Stomach (tissue), 9 donors: ENCODE measurements around the gene CCNG2. TPM values are rescaled to one million over a fixed set of nuclear protein-coding genes. Genes with fewer than 3 reads are reported as not detected.

Experiments used
- DNase-seq, 2 donors: peaks; one replicate each; pipeline versions ENCODE4 v3.0.0 to v3.0.0-alpha.2; 2013 to 2019
- H3K27ac ChIP-seq, 5 donors: fragments of 200-600 bp in 4 of 5; sonication (generic) in 4 of 5; one replicate each; pipeline ENCODE4 v1.5.1; 2013 to 2019; ENCODE audit warnings: mild to moderate bottlenecking in 1 of 5, moderate library complexity in 1 of 5
- H3K27me3 ChIP-seq, 3 donors: fragments of 200-600 bp; sonication (generic); one replicate each; pipeline ENCODE4 v1.5.1; 2017 to 2019; ENCODE audit warnings: mixed run types in 1 of 3
- H3K36me3 ChIP-seq, 4 donors: fragments of 200-600 bp; sonication (generic); 1 replicate in 3 of 4; 2 replicates in 1 of 4; pipeline ENCODE4 v1.5.1; 2016 to 2019
- H3K4me1 ChIP-seq, 4 donors: fragments of 200-600 bp; sonication (generic); one replicate each; pipeline ENCODE4 v1.5.1; 2016 to 2019
- H3K4me3 ChIP-seq, 4 donors: fragments of 200-600 bp; sonication (generic) in 3 of 4; one replicate each; pipeline ENCODE4 v1.5.1; 2016 to 2019; ENCODE audit warnings: mild to moderate bottlenecking in 1 of 4
- H3K9me3 ChIP-seq, 4 donors: fragments of 200-600 bp; sonication (generic); one replicate each; pipeline ENCODE4 v1.5.1; 2016 to 2019
- CTCF ChIP-seq, 7 experiments: fragments of 450-650 bp in 4 of 7; fragments of 200-600 bp in 3 of 7; sonication (generic) in 3 of 7; IDR thresholded peaks; one replicate each; pipeline ENCODE4 v1.5.1; 2016 to 2019; ENCODE audit warnings: antibody characterized with exemption in 7 of 7, control low read depth in 2 of 7, mild to moderate bottlenecking in 1 of 7
- EP300 ChIP-seq: sonication (generic); formaldehyde crosslinking; IDR thresholded peaks from one replicate; pipeline ENCODE4 v1.6.1; 2017; ENCODE audit warnings: antibody characterized with exemption
- POLR2A ChIP-seq, 4 donors: fragments of 450-650 bp; IDR thresholded peaks; one replicate each; pipeline ENCODE4 v1.6.1; 2016; ENCODE audit warnings: antibody characterized with exemption in 4 of 4, control low read depth in 2 of 4, mild to moderate bottlenecking in 1 of 4, moderate library complexity in 1 of 4
- POLR2AphosphoS5 ChIP-seq, 3 donors: sonication (generic); formaldehyde crosslinking; IDR thresholded peaks; one replicate each; pipeline ENCODE4 v1.6.1; 2016; ENCODE audit warnings: antibody characterized with exemption in 3 of 3
- WGBS, 5 donors: extraction: QIAGEN DNeasy Blood & Tissue Kit in 3 of 5; methylation state at CpG; one replicate each; pipeline versions ENCODE4 v1.1.5 to v1.1.7; 2013 to 2018; 5-methylcytosine and 5-hydroxymethylcytosine counted together
- intact Hi-C: fragments of 100-400 bp; cut with DNase I; formaldehyde crosslinking; loops from one replicate; pipeline ENCODE4 v1.15.1; 2023; ENCODE audit warnings: low total_unique reads
- polyA plus RNA-seq, 3 donors: library from polyadenylated mRNA; stranded (reverse); fragments of 200-250 nt; gene quantifications; one replicate each; pipeline ENCODE4 v1.2.3, GENCODE V29; 2013
- total RNA-seq, 5 donors: library from RNA; depleted of rRNA; stranded (reverse); fragments of >200 nt; gene quantifications; one replicate each; pipeline versions ENCODE4 v1.1.0 to v1.2.3, GENCODE V29; 2014 to 2016
- donor health status: healthy with polysubstance abuse.
- donor health status: Bipolar disorder and iron deficiency.
- donor health status: healthy.

CCNG2 gene
- total and polyA plus RNA-seq, 8 donors: 1.2 to 62.8 (median 18.4) TPM

DNA sequence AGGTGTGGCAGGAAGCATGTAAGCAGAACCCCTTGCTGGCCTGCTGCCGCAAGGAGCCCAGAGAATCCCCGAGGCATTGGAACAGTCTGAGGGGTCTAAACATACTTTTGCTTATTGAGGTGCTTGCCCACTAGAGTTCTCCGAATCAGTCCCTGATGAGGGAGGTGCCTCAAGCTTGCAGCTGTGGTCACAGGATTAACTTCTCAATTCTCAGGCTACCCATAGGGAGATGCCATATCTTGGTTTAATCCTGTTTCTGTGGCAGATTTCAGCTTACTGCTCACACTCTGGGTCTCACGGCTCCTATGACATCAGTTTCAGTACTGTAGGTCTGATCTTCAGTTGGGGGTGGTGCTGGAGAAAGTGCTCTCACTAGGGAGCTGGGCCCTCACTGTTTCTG, 39.9 kb downstream of the CCNG2 start:
- H3K4me3 ChIP-seq: no peak overlapping the region
- H3K27ac ChIP-seq: no peak overlapping the region
- intact Hi-C loops: no loop called here
- DNase-seq: no peak
- H3K9me3 ChIP-seq: no peaks in the 10 kb centered on the region
- H3K36me3 ChIP-seq: no peaks in the 10 kb centered on the region
- WGBS, 5 donors: 63 to 74% (median 73%) methylated on average over 4 of the region's 4 CpGs
- peaks cover 0 to 3% (median 0%) of the 10 kb centered on the region in 3 donors for H3K27me3 ChIP-seq
- H3K4me1 ChIP-seq: no peaks in the 10 kb centered on the region
- TF ChIP-seq EP300 (no peak), POLR2AphosphoS5 (IDR thresholded peaks at IDR 0.05) (no peak), CTCF (IDR thresholded peaks at IDR 0.05) (no peak), POLR2A (IDR thresholded peaks at IDR 0.05) (no peak)

GRCh38 chr4:77197361-77197760, 40.4 kb downstream of the CCNG2 start:
- peaks cover 0 to 3% (median 0%) of the 10 kb centered on the region in 3 donors for H3K27me3 ChIP-seq
- no peaks in the 10 kb centered on the region for H3K36me3 ChIP-seq
- 73 to 86% (median 78%) methylated on average over 4 to 5 of the region's 5 CpGs for WGBS, 5 donors
- no peak for TF ChIP-seq EP300
- no peak for TF ChIP-seq POLR2AphosphoS5 (IDR thresholded peaks at IDR 0.05)
- no peak for TF ChIP-seq CTCF (IDR thresholded peaks at IDR 0.05)
- TF ChIP-seq POLR2A (IDR thresholded peaks at IDR 0.05): no peak
- DNase-seq: no peak
- no peaks in the 10 kb centered on the region for H3K4me1 ChIP-seq
- no peaks in the 10 kb centered on the region for H3K9me3 ChIP-seq
- intact Hi-C loops: no loop called here
- no peak overlapping the region for H3K27ac ChIP-seq
- no peak overlapping the region for H3K4me3 ChIP-seq

DNA sequence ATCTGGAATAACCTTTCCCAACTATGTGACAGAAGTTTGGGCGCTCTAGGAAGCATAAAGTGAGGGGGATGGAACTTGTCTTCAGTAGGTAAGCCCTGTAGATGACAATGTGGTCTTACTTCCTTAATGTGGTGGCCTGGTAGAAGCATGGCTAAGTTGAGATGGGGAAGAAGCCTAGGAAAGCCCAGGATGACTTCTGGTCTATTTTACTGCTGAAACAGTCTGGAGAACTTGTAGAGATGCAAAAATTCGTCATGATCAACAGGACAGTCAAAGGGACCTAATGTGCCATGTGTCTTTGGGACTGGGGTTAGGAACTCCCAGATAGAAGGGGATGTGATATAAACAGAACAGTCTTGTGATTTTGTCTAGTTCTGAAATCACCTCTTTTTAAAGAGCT, 40.8 kb downstream of the CCNG2 start:
- no peak for DNase-seq
- no peak overlapping the region for H3K4me3 ChIP-seq
- TF ChIP-seq POLR2A (IDR thresholded peaks at IDR 0.05) (no peak), POLR2AphosphoS5 (IDR thresholded peaks at IDR 0.05) (no peak), CTCF (IDR thresholded peaks at IDR 0.05) (no peak), EP300 (no peak)
- H3K27ac ChIP-seq: no peak overlapping the region
- H3K36me3 ChIP-seq: no peaks in the 10 kb centered on the region
- H3K9me3 ChIP-seq: no peaks in the 10 kb centered on the region
- whole genome bisulfite sequencing, 5 donors: 77 to 92% (median 78%) methylated on average over 2 of the region's 2 CpGs
- H3K4me1 ChIP-seq: no peaks in the 10 kb centered on the region
- peaks cover 0 to 3% (median 0%) of the 10 kb centered on the region in 3 donors for H3K27me3 ChIP-seq
- intact Hi-C loops: no loop called here

DNA sequence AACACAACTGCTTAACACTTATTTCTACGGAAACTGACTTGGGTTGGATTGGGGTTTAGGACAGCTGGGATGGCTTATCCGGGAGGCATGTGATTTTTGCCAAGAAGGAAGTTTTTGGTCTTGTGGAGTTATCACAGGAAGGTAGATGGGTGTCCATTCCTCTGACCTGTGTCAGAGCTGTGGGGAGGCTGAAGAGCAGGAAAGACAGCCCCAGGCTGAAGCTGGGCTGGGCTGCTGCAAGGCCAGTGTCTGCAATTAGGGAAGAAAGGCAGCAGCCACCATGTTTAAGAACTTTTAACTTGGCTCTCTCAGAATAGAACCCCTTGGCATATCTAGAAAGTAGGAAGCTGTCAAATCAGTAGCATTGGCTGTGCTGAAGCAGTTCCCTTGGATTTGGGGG, 42.3 kb downstream of the CCNG2 start:
- H3K4me3 ChIP-seq: no peak overlapping the region
- H3K4me1 ChIP-seq: peaks cover 0 to 6% (median 0%) of the 10 kb centered on the region in 4 donors
- WGBS, 5 donors: 88 to 94% (median 89%) methylated on average over 2 of the region's 2 CpGs
- H3K27ac ChIP-seq: no peak overlapping the region
- no peak for DNase-seq
- intact Hi-C loops: no loop called here
- H3K9me3 ChIP-seq: no peaks in the 10 kb centered on the region
- TF ChIP-seq EP300 (no peak), CTCF (IDR thresholded peaks at IDR 0.05) (no peak), POLR2A (IDR thresholded peaks at IDR 0.05) (no peak), POLR2AphosphoS5 (IDR thresholded peaks at IDR 0.05) (no peak)
- H3K36me3 ChIP-seq: no peaks in the 10 kb centered on the region
- no peaks in the 10 kb centered on the region for H3K27me3 ChIP-seq
